ENCODE data around the gene VAC14. TPM values are rescaled to one million over a fixed set of nuclear protein-coding genes. Genes with fewer than 3 reads are reported as not detected.

The VAC14 gene
- total RNA-seq, 1 donor from 2014 or later, result 16.1 TPM

- TF ChIP-seq EZH2 (IDR thresholded peaks at IDR 0.05), result no peak
- TF ChIP-seq EZH2phosphoT487 (IDR thresholded peaks at IDR 0.05), result no peak
- no peak for TF ChIP-seq CTCF (IDR thresholded peaks at IDR 0.05)
- H3K4me1 ChIP-seq, result peaks cover 12% of the 10 kb centered on the region
- peak overlapping the region; percentile 79 for H3K27ac Mint-ChIP-seq
Observed at GRCh38 chr16:70751593-70751992, 49.4 kb downstream of the VAC14 start.

GRCh38 chr16:70750893-70751467 lies 50.0 kb downstream of the VAC14 start:
- no peak for DNase-seq (ENCODE audit: low spot score)
- no peaks in the 10 kb centered on the region for H3K27me3 ChIP-seq
- Mint-ChIP-seq H3K27me3 (ENCODE audit: insufficient read depth, low read depth) (peaks cover 3% of the 10 kb centered on the region), H3K9me3 (no peaks in the 10 kb centered on the region), H3K27ac (peak overlapping the region; percentile 83), H3K4me3 (no peak overlapping the region), H3K4me1 (peaks cover 52% of the 10 kb centered on the region), H3K36me3 (no peaks in the 10 kb centered on the region)
- no peak overlapping the region for H3K4me2 ChIP-seq
- no peaks in the 10 kb centered on the region for H3K79me2 ChIP-seq (ENCODE audit: low read depth)
- H3F3A ChIP-seq (ENCODE audit: low read depth), result peaks cover 4% of the 10 kb centered on the region
- H3K36me3 ChIP-seq, result no peaks in the 10 kb centered on the region
- TF ChIP-seq EZH2 (IDR thresholded peaks at IDR 0.05) (no peak), EZH2phosphoT487 (IDR thresholded peaks at IDR 0.05) (no peak), CTCF (IDR thresholded peaks at IDR 0.05) (no peak)
- H3K9me3 ChIP-seq (ENCODE audit: low read depth), result no peaks in the 10 kb centered on the region
- no peak overlapping the region for H3K9ac ChIP-seq
- no peak overlapping the region for H3K27ac ChIP-seq
- H2AFZ ChIP-seq (replicated peaks), result no peak overlapping the region
- H4K20me1 ChIP-seq (ENCODE audit: low read depth), result no peaks in the 10 kb centered on the region
- H3K4me3 ChIP-seq, result no peak overlapping the region
- peaks cover 12% of the 10 kb centered on the region for H3K4me1 ChIP-seq

More at GRCh38 chr16:70751593-70751992, 49.4 kb downstream of the VAC14 start:
- Histone ChIP-seq H3K4me2 (no peak overlapping the region), H3K4me3 (no peak overlapping the region), H2AFZ (replicated peaks) (no peak overlapping the region), H3K36me3 (no peaks in the 10 kb centered on the region), H3F3A (ENCODE audit: low read depth) (peaks cover 4% of the 10 kb centered on the region), H3K27ac (no peak overlapping the region), H3K9ac (no peak overlapping the region), H3K9me3 (ENCODE audit: low read depth) (no peaks in the 10 kb centered on the region), H3K79me2 (ENCODE audit: low read depth) (no peaks in the 10 kb centered on the region), H3K27me3 (no peaks in the 10 kb centered on the region), H4K20me1 (ENCODE audit: low read depth) (no peaks in the 10 kb centered on the region)
- no peak overlapping the region for H3K4me3 Mint-ChIP-seq
- DNase-seq (ENCODE audit: low spot score), result no peak
- H3K36me3 Mint-ChIP-seq, result peaks cover under 1% of the 10 kb centered on the region
- H3K27me3 Mint-ChIP-seq (ENCODE audit: insufficient read depth, low read depth), result peaks cover 2% of the 10 kb centered on the region
- peaks cover 50% of the 10 kb centered on the region for H3K4me1 Mint-ChIP-seq
- H3K9me3 Mint-ChIP-seq, result no peaks in the 10 kb centered on the region

GRCh38 chr16:70749681-70750601 lies 51.0 kb downstream of the VAC14 start:
- no peaks in the 10 kb centered on the region for H3K27me3 ChIP-seq
- Mint-ChIP-seq H3K4me3 (no peak overlapping the region), H3K27me3 (ENCODE audit: insufficient read depth, low read depth) (peaks cover 11% of the 10 kb centered on the region), H3K9me3 (no peaks in the 10 kb centered on the region), H3K27ac (peak overlapping the region; percentile 97), H3K36me3 (no peaks in the 10 kb centered on the region), H3K4me1 (peaks cover 55% of the 10 kb centered on the region)
- no peak for TF ChIP-seq EZH2 (IDR thresholded peaks at IDR 0.05)
- TF ChIP-seq EZH2phosphoT487 (IDR thresholded peaks at IDR 0.05), result no peak
- H3K9ac ChIP-seq, result peak overlapping the region; percentile 42
- peaks cover 12% of the 10 kb centered on the region for H3K4me1 ChIP-seq
- peak; percentile 65 for DNase-seq (ENCODE audit: low spot score)
- H3K79me2 ChIP-seq (ENCODE audit: low read depth), result no peaks in the 10 kb centered on the region
- peak overlapping the region; percentile 65 for H3K4me2 ChIP-seq
- no peak overlapping the region for H3K27ac ChIP-seq
- no peaks in the 10 kb centered on the region for H3K36me3 ChIP-seq
- H3K4me3 ChIP-seq, result no peak overlapping the region
- peaks cover 4% of the 10 kb centered on the region for H3F3A ChIP-seq (ENCODE audit: low read depth)
- H2AFZ ChIP-seq (replicated peaks), result no peak overlapping the region
- no peaks in the 10 kb centered on the region for H4K20me1 ChIP-seq (ENCODE audit: low read depth)
- no peaks in the 10 kb centered on the region for H3K9me3 ChIP-seq (ENCODE audit: low read depth)
